Hepatocyte (in vitro differentiated cells): ENCODE measurements around the gene TRAPPC12. TPM values are rescaled to one million over a fixed set of nuclear protein-coding genes. Genes with fewer than 3 reads are reported as not detected.
"Not testable (repeated sequence)": the region's sequence is repeated elsewhere in the genome, so short reads cannot be mapped to it uniquely, and the experiment has no call there.

Experiments used
- DNase-seq: peaks from one replicate; pipeline ENCODE4 v3.0.0-alpha.2; 2016; ENCODE audit warnings: low spot score
- H2AFZ ChIP-seq: fragments of 200-600 bp; sonication (generic); 2 replicates; pipeline ENCODE4 v1.6.0; 2016; ENCODE audit warnings: antibody characterized with exemption, mild to moderate bottlenecking
- H3K27ac ChIP-seq: fragments of 200-600 bp; sonication (generic); 2 replicates; pipeline ENCODE4 v1.5.1; 2016; ENCODE audit warnings: mild to moderate bottlenecking
- H3K27me3 ChIP-seq: fragments of 200-600 bp; sonication (generic); 2 replicates; pipeline ENCODE4 v1.6.1; 2016
- H3K36me3 ChIP-seq: fragments of 200-600 bp; sonication (generic); replicated peaks from 2 replicates; pipeline ENCODE4 v1.5.1; 2016; ENCODE audit warnings: low read depth; ENCODE audit not compliant: insufficient read depth
- H3K4me1 ChIP-seq: fragments of 200-600 bp; sonication (generic); 2 replicates; pipeline ENCODE4 v1.5.1; 2016; ENCODE audit warnings: mild to moderate bottlenecking, moderate library complexity; ENCODE audit not compliant: insufficient read depth
- H3K4me2 ChIP-seq: fragments of 200-600 bp; sonication (generic); 2 replicates; pipeline ENCODE4 v1.6.0; 2016
- H3K4me3 ChIP-seq: fragments of 200-600 bp; sonication (generic); 2 replicates; pipeline ENCODE4 v1.5.1; 2016; ENCODE audit warnings: mild to moderate bottlenecking
- H3K79me2 ChIP-seq: fragments of 200-600 bp; sonication (generic); 2 replicates; pipeline ENCODE4 v1.6.0; 2017; ENCODE audit warnings: mild to moderate bottlenecking
- H3K9me2 ChIP-seq: fragments of 200-600 bp; sonication (generic); replicated peaks from 2 replicates; pipeline ENCODE4 v1.6.0; 2017; ENCODE audit warnings: mild to moderate bottlenecking; ENCODE audit not compliant: insufficient read depth
- H3K9me3 ChIP-seq: fragments of 200-600 bp; sonication (generic); 2 replicates; pipeline ENCODE4 v1.5.1; 2016; ENCODE audit warnings: low read depth, mild to moderate bottlenecking
- H4K20me1 ChIP-seq: fragments of 200-600 bp; sonication (generic); 2 replicates; pipeline ENCODE4 v1.6.0; 2016; ENCODE audit warnings: mild to moderate bottlenecking; ENCODE audit not compliant: insufficient read depth, poor library complexity, severe bottlenecking
- CTCF ChIP-seq: fragments of 200-600 bp; sonication (generic); IDR thresholded peaks from 2 replicates; pipeline ENCODE4 v1.5.1; 2016; ENCODE audit warnings: antibody characterized with exemption, mild to moderate bottlenecking; ENCODE audit not compliant: poor library complexity
- EZH2 ChIP-seq: fragments of 200-600 bp; sonication (generic); IDR thresholded peaks from 2 replicates; pipeline ENCODE4 v1.6.1; 2016; ENCODE audit warnings: antibody characterized with exemption, mild to moderate bottlenecking, borderline replicate concordance
- EZH2phosphoT487 ChIP-seq: fragments of 200-600 bp; sonication (generic); IDR thresholded peaks from one replicate; pipeline ENCODE4 v1.6.1; 2018; ENCODE audit warnings: antibody characterized with exemption, mild to moderate bottlenecking, low read depth, moderate library complexity; ENCODE audit not compliant: unreplicated experiment, severe bottlenecking
- WGBS: methylation state at CpG from one replicate; pipeline ENCODE4 v1.1.6; 2016; ENCODE audit warnings: low lambda C conversion rate; ENCODE audit errors: missing lambda C conversion rate; 5-methylcytosine and 5-hydroxymethylcytosine counted together
- polyA plus RNA-seq: library from polyadenylated mRNA; unstranded; fragments of >200 nt; fragmentation: Nextera tagmentation; extraction: Ambion mirVana; gene quantifications from 2 replicates; pipeline ENCODE4 v1.2.1, GENCODE V29; 2016
- total RNA-seq: library from RNA; depleted of rRNA; stranded (reverse); fragments of >200 nt; gene quantifications from 2 replicates; pipeline ENCODE4 v1.2.3, GENCODE V29; 2014

The TRAPPC12 gene
- total and polyA plus RNA-seq, 2 experiments from 2014 or later: 49.3 to 61.2 TPM

GRCh38 chr2:3491716-3492474, 112.4 kb downstream of the TRAPPC12 start:
- H3K4me2 ChIP-seq: no peak overlapping the region
- no peaks in the 10 kb centered on the region for H3K36me3 ChIP-seq
- no peak overlapping the region for H3K27ac ChIP-seq
- no peak for DNase-seq
- WGBS: 94% methylated on average over 17 of the region's 17 CpGs
- no peaks in the 10 kb centered on the region for H3K9me3 ChIP-seq
- no peak overlapping the region for H3K4me3 ChIP-seq
- no peaks in the 10 kb centered on the region for H3K4me1 ChIP-seq
- no peak overlapping the region for H2AFZ ChIP-seq
- no peaks in the 10 kb centered on the region for H3K27me3 ChIP-seq
- H3K9me2 ChIP-seq: no peaks in the 10 kb centered on the region
- H4K20me1 ChIP-seq: no peaks in the 10 kb centered on the region
- H3K79me2 ChIP-seq: no peaks in the 10 kb centered on the region
- TF ChIP-seq EZH2 (no peak), CTCF (no peak), EZH2phosphoT487 (no peak)

DNA sequence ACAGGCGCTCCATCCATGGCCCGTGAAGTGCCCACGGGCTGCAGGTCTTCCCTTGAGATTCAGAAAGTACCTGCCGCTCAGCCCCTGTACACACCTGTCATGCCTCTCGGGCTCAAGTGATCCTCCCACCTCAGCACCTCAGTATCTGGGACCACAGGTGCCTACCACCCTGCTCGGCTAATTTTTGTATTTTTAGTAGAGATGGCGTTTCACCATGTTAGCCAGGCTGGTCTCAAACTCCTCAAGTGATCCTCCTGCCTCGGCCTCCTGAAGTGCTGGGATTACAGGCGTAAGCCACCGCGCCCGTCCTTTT, 112.9 kb downstream of the TRAPPC12 start:
- H3K4me2 ChIP-seq: not testable (repeated sequence)
- 93% methylated on average over 12 of the region's 12 CpGs for WGBS

GRCh38 chr2:3492951-3493614, 113.6 kb downstream of the TRAPPC12 start:
- TF ChIP-seq EZH2phosphoT487 (no peak), EZH2 (no peak), CTCF (no peak)
- Histone ChIP-seq H3K4me3 (no peak overlapping the region), H3K4me2 (peak overlapping the region; percentile 14), H3K36me3 (peaks cover 3% of the 10 kb centered on the region), H3K79me2 (no peaks in the 10 kb centered on the region), H2AFZ (no peak overlapping the region), H3K27ac (no peak overlapping the region), H4K20me1 (no peaks in the 10 kb centered on the region), H3K9me3 (no peaks in the 10 kb centered on the region), H3K27me3 (no peaks in the 10 kb centered on the region), H3K9me2 (no peaks in the 10 kb centered on the region), H3K4me1 (no peaks in the 10 kb centered on the region)
- DNase-seq: no peak
- WGBS: 85% methylated on average over 29 of the region's 29 CpGs

More for the DNA sequence above, 112.9 kb downstream of the TRAPPC12 start:
- H3K4me3 ChIP-seq, H4K20me1 ChIP-seq, H3K27me3 ChIP-seq, H3K79me2 ChIP-seq, DNase-seq, H2AFZ ChIP-seq, H3K9me2 ChIP-seq, H3K4me1 ChIP-seq, H3K36me3 ChIP-seq, H3K27ac ChIP-seq, H3K9me3 ChIP-seq: not testable (repeated sequence)

DNA sequence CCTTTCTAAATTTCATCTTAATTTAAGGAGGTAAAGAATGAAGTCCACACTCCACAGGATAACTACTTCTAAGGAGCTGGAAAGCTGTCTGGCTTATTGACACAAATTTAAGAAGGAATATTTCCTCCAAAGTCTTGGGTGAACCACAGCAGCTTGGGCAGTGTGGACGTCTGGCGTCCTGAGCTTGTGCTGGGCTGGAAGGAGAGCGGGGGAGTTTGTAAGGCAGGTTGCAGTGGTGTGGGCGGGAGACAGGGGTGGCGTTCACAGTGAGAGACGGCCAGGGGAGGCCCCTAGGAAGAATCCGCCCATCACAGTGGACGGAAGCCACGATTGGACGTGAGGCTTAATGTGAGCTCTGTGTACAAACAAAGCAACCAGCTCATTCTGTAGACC, 114.1 kb downstream of the TRAPPC12 start:
- H2AFZ ChIP-seq: no peak overlapping the region
- 36% methylated on average over 9 of the region's 10 CpGs for WGBS
- no peak overlapping the region for H3K4me3 ChIP-seq
- no peaks in the 10 kb centered on the region for H3K79me2 ChIP-seq
- H4K20me1 ChIP-seq: no peaks in the 10 kb centered on the region
- H3K4me2 ChIP-seq: peak overlapping the region; percentile 14
- H3K4me1 ChIP-seq: no peaks in the 10 kb centered on the region
- peaks cover 3% of the 10 kb centered on the region for H3K36me3 ChIP-seq
- H3K27me3 ChIP-seq: no peaks in the 10 kb centered on the region
- no peaks in the 10 kb centered on the region for H3K9me2 ChIP-seq
- no peak for TF ChIP-seq EZH2
- no peak for TF ChIP-seq EZH2phosphoT487
- no peak for TF ChIP-seq CTCF
- no peaks in the 10 kb centered on the region for H3K9me3 ChIP-seq
- no peak overlapping the region for H3K27ac ChIP-seq
- DNase-seq: peak; percentile 54
